ENCODE data around the gene FAM50A. TPM values are rescaled to one million over a fixed set of nuclear protein-coding genes. Genes with fewer than 3 reads are reported as not detected.

The FAM50A gene
- total RNA-seq, 1 experiment from 2014 or later: 57.4 TPM

GRCh38 chrX:154465601-154466000 lies 21.7 kb downstream of the FAM50A start:
- Histone ChIP-seq H2BK120ac (ENCODE audit: low read depth, low read length, poor library complexity, severe bottlenecking) (no peak overlapping the region), H2BK20ac (ENCODE audit: low read depth, low read length, poor library complexity, severe bottlenecking) (no peak overlapping the region), H3K56ac (ENCODE audit: insufficient read length, low read depth, low read length) (no peak overlapping the region), H3K4me2 (ENCODE audit: insufficient read depth, insufficient read length, low read length) (no peak overlapping the region), H4K8ac (replicated peaks; ENCODE audit: insufficient read length, low read depth, low read length) (no peak overlapping the region), H3K27me3 (ENCODE audit: insufficient read depth, low read length) (no peaks in the 10 kb centered on the region), H3K18ac (ENCODE audit: insufficient read length, low read depth, low read length) (no peak overlapping the region), H4K91ac (ENCODE audit: insufficient read length, low read depth, low read length) (no peak overlapping the region), H3K23ac (ENCODE audit: insufficient read length, low read depth, low read length) (no peak overlapping the region), H3K9me3 (ENCODE audit: control insufficient read depth, low read depth, low read length) (peaks cover 27% of the 10 kb centered on the region), H3K23me2 (ENCODE audit: insufficient read length, low read depth, low read length, poor library complexity, severe bottlenecking) (no peaks in the 10 kb centered on the region), H2AK5ac (ENCODE audit: insufficient read length, low read length) (no peak overlapping the region), H3K9ac (ENCODE audit: extremely low read depth, insufficient read length, low read length) (no peak overlapping the region), H3K79me2 (ENCODE audit: insufficient read depth, low read length) (no peaks in the 10 kb centered on the region), H3K14ac (ENCODE audit: insufficient read depth, low read length) (no peak overlapping the region), H2BK5ac (ENCODE audit: insufficient read length, low read length) (no peak overlapping the region), H2AFZ (ENCODE audit: low read length) (no peak overlapping the region), H2BK15ac (ENCODE audit: low read depth, low read length) (no peak overlapping the region), H3T11ph (ENCODE audit: low read length) (no peak overlapping the region), H4K20me1 (ENCODE audit: control insufficient read depth, insufficient read depth, insufficient read length) (no peaks in the 10 kb centered on the region), H4K5ac (ENCODE audit: insufficient read length, low read depth, low read length) (no peak overlapping the region), H2BK12ac (ENCODE audit: insufficient read length, low read depth, low read length) (no peak overlapping the region), H3K4me1 (ENCODE audit: insufficient read depth, low read length) (no peaks in the 10 kb centered on the region), H3K27ac (ENCODE audit: insufficient read length, low read depth, low read length) (no peak overlapping the region), H3K4ac (ENCODE audit: low read depth, low read length) (no peak overlapping the region), H3K79me1 (ENCODE audit: insufficient read depth, low read depth, low read length, poor library complexity, severe bottlenecking) (no peaks in the 10 kb centered on the region)
- H3K4me3 Mint-ChIP-seq: no peak overlapping the region
- H3K4me1 Mint-ChIP-seq: no peaks in the 10 kb centered on the region
- no peak for DNase-seq
- no CpG with 5 or more reads among the region's 14 CpGs for WGBS (ENCODE audit: extremely low coverage, insufficient read length, low lambda C conversion rate)
- H3K9me3 Mint-ChIP-seq: peaks cover 48 to 84% of the 10 kb centered on the region in 2 experiments
- no peaks in the 10 kb centered on the region; the same call in 1 of the 2 replicates for H3K27me3 Mint-ChIP-seq (ENCODE audit: low read depth)
- H3K27ac Mint-ChIP-seq: no peak overlapping the region
- TF ChIP-seq, protein P1, sequence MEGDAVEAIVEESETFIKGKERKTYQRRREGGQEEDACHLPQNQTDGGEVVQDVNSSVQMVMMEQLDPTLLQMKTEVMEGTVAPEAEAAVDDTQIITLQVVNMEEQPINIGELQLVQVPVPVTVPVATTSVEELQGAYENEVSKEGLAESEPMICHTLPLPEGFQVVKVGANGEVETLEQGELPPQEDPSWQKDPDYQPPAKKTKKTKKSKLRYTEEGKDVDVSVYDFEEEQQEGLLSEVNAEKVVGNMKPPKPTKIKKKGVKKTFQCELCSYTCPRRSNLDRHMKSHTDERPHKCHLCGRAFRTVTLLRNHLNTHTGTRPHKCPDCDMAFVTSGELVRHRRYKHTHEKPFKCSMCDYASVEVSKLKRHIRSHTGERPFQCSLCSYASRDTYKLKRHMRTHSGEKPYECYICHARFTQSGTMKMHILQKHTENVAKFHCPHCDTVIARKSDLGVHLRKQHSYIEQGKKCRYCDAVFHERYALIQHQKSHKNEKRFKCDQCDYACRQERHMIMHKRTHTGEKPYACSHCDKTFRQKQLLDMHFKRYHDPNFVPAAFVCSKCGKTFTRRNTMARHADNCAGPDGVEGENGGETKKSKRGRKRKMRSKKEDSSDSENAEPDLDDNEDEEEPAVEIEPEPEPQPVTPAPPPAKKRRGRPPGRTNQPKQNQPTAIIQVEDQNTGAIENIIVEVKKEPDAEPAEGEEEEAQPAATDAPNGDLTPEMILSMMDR (conservative IDR thresholded peaks at IDR 0.05): no peak
- H3K36me3 Mint-ChIP-seq (ENCODE audit: insufficient read depth in 1 of 3, low read depth in 3 of 3): peaks cover 23 to 57% (median 53%) of the 10 kb centered on the region in 3 experiments
